Endodermal cell (in vitro differentiated cells): Measurements from ENCODE around the gene SDK2. TPM values are rescaled to one million over a fixed set of nuclear protein-coding genes. Genes with fewer than 3 reads are reported as not detected.

Experiments
- DNase-seq: peaks from one replicate; pipeline ENCODE4 v3.0.0-alpha.2; 2017
- H3K27ac ChIP-seq: 2 replicates; pipeline ENCODE4 v1.5.1; 2013; ENCODE audit warnings: mild to moderate bottlenecking, low read depth, low read length, moderate library complexity
- H3K27me3 ChIP-seq: 2 replicates; pipeline ENCODE4 v1.6.1; 2013; ENCODE audit warnings: mild to moderate bottlenecking, low read length, moderate library complexity; ENCODE audit not compliant: insufficient read depth, control insufficient read depth, poor library complexity, severe bottlenecking
- H3K36me3 ChIP-seq: 2 replicates; pipeline ENCODE4 v1.7.0; 2013; ENCODE audit warnings: mild to moderate bottlenecking, low read length, moderate library complexity; ENCODE audit not compliant: control insufficient read depth, insufficient read depth
- H3K4me1 ChIP-seq: one replicate; pipeline ENCODE4 v1.7.0; 2013; ENCODE audit warnings: low read length; ENCODE audit not compliant: control insufficient read depth, insufficient read depth
- H3K4me3 ChIP-seq: 2 replicates; pipeline ENCODE4 v1.5.1; 2013; ENCODE audit warnings: mild to moderate bottlenecking, low read length, moderate library complexity
- H3K9ac ChIP-seq: 2 replicates; pipeline ENCODE4 v1.6.1; 2013; ENCODE audit warnings: mild to moderate bottlenecking, low read length, moderate library complexity; ENCODE audit not compliant: poor library complexity, severe bottlenecking; ENCODE audit errors: extremely low read depth
- H3K9me3 ChIP-seq: 2 replicates; pipeline ENCODE4 v1.6.1; 2013; ENCODE audit warnings: mild to moderate bottlenecking, low read length, moderate library complexity; ENCODE audit not compliant: control insufficient read depth
- H3K27ac Mint-ChIP-seq: 2 replicates; pipeline ENCODE4 v1.8.0; 2020; ENCODE audit warnings: mixed read lengths
- H3K27me3 Mint-ChIP-seq: 2 replicates; pipeline ENCODE4 v1.8.0; 2021; ENCODE audit warnings: mild to moderate bottlenecking, mixed read lengths; ENCODE audit not compliant: insufficient read depth
- H3K36me3 Mint-ChIP-seq: 2 replicates; pipeline ENCODE4 v1.8.0; 2020; ENCODE audit warnings: low read depth, mixed read lengths
- H3K4me1 Mint-ChIP-seq: 2 replicates; pipeline ENCODE4 v1.8.0; 2020; ENCODE audit warnings: mixed read lengths
- H3K4me3 Mint-ChIP-seq: 2 replicates; pipeline ENCODE4 v1.8.0; 2020; ENCODE audit warnings: mild to moderate bottlenecking, moderate library complexity, mixed read lengths
- H3K9me3 Mint-ChIP-seq: 2 replicates; pipeline ENCODE4 v1.8.0; 2020; ENCODE audit warnings: mild to moderate bottlenecking, mixed read lengths
- CTCF ChIP-seq: fragments of 200-600 bp; sonication (generic); conservative IDR thresholded peaks from 2 replicates; pipeline ENCODE4 v1.5.0; 2021; ENCODE audit warnings: antibody characterized with exemption, mild to moderate bottlenecking
- WGBS, 2 experiments: methylation state at CpG; one replicate each; pipeline versions ENCODE4 v1.1.5 to v1.1.7; 2013; ENCODE audit warnings: missing lambda C conversion rate in 2 of 2, mixed read lengths in 1 of 2; ENCODE audit not compliant: insufficient coverage in 1 of 2, insufficient read length in 1 of 2; 5-methylcytosine and 5-hydroxymethylcytosine counted together
- total RNA-seq, 2 donors: library from RNA; stranded (reverse); fragmentation: NEBNext Ultra II Directional in 1 of 2; extraction: Animal tissue kit (Norgen Biotek cat#: 25700) in 1 of 2; gene quantifications; 2 replicates in 1 of 2; 3 replicates in 1 of 2; pipeline ENCODE4 v1.2.1, GENCODE V29; 2021

SDK2 gene
- total RNA-seq, 2 donors from 2014 or later = 5.9 to 7.0 TPM

GRCh38 chr17:73643001-73643851, 1.0 kb downstream of the SDK2 start:
- Mint-ChIP-seq H3K27me3 (peaks cover 73% of the 10 kb centered on the region), H3K9me3 (no peaks in the 10 kb centered on the region), H3K27ac (no peak overlapping the region), H3K4me3 (peak overlapping the region; percentile 66), H3K4me1 (peaks cover 21% of the 10 kb centered on the region), H3K36me3 (no peaks in the 10 kb centered on the region)
- H3K9me3 ChIP-seq = no peaks in the 10 kb centered on the region
- peak overlapping the region; percentile 81 for H3K4me3 ChIP-seq
- H3K27me3 ChIP-seq = peaks cover 74% of the 10 kb centered on the region
- H3K4me1 ChIP-seq = no peaks in the 10 kb centered on the region
- WGBS, 2 experiments = 0 to 1% methylated on average over 17 to 68 of the region's 68 CpGs
- DNase-seq = peak; percentile 90
- H3K27ac ChIP-seq = peak overlapping the region; percentile 16
- H3K36me3 ChIP-seq = no peaks in the 10 kb centered on the region
- no peak overlapping the region for H3K9ac ChIP-seq
- peak; percentile 49 for TF ChIP-seq CTCF

- Histone ChIP-seq H3K9ac (no peak overlapping the region), H3K27me3 (peaks cover 68% of the 10 kb centered on the region), H3K4me3 (peak overlapping the region; percentile 81), H3K27ac (peak overlapping the region; percentile 16), H3K9me3 (no peaks in the 10 kb centered on the region), H3K36me3 (no peaks in the 10 kb centered on the region), H3K4me1 (no peaks in the 10 kb centered on the region)
- H3K4me3 Mint-ChIP-seq = peak overlapping the region; percentile 66
- WGBS, 2 experiments = 22 to 31% methylated on average over 8 to 11 of the region's 11 CpGs
- peaks cover 67% of the 10 kb centered on the region for H3K27me3 Mint-ChIP-seq
- H3K4me1 Mint-ChIP-seq = peaks cover 21% of the 10 kb centered on the region
- no peak for TF ChIP-seq CTCF
- H3K27ac Mint-ChIP-seq = no peak overlapping the region
- H3K36me3 Mint-ChIP-seq = no peaks in the 10 kb centered on the region
- H3K9me3 Mint-ChIP-seq = no peaks in the 10 kb centered on the region
- no peak for DNase-seq
Observed at GRCh38 chr17:73642659-73643000, 1.6 kb downstream of the SDK2 start.

GRCh38 chr17:73641826-73642600, 2.2 kb downstream of the SDK2 start:
- WGBS, 2 experiments = 56 to 66% methylated on average over 12 of the region's 12 CpGs
- H3K27ac ChIP-seq = no peak overlapping the region
- H3K27me3 ChIP-seq = peaks cover 62% of the 10 kb centered on the region
- peaks cover 60% of the 10 kb centered on the region for H3K27me3 Mint-ChIP-seq
- no peak overlapping the region for H3K9ac ChIP-seq
- H3K27ac Mint-ChIP-seq = no peak overlapping the region
- peak; percentile 72 for DNase-seq
- H3K4me1 Mint-ChIP-seq = peaks cover 21% of the 10 kb centered on the region
- H3K4me1 ChIP-seq = no peaks in the 10 kb centered on the region
- peak overlapping the region; percentile 11 for H3K4me3 Mint-ChIP-seq
- no peaks in the 10 kb centered on the region for H3K9me3 Mint-ChIP-seq
- no peaks in the 10 kb centered on the region for H3K36me3 ChIP-seq
- no peaks in the 10 kb centered on the region for H3K36me3 Mint-ChIP-seq
- peak overlapping the region; percentile 81 for H3K4me3 ChIP-seq
- no peak for TF ChIP-seq CTCF
- no peaks in the 10 kb centered on the region for H3K9me3 ChIP-seq
